SK-N-SH (cell line): ENCODE data around the gene HHIPL1. TPM values are rescaled to one million over a fixed set of nuclear protein-coding genes. Genes with fewer than 3 reads are reported as not detected.

Experiments used
- CTCF ChIA-PET: fragments of 300-600, 350-600 bp; formaldehyde crosslinking; extraction: SDS; loops from one replicate; lab custom pipeline; 2021; lab: Yijun Ruan, JAX
- POLR2A ChIA-PET: fragments of 350-600 bp; sonication (Branson Sonifier 250); formaldehyde crosslinking; extraction: SDS; loops from one replicate; lab custom pipeline; 2020; ENCODE audit warnings: antibody characterized with exemption, inconsistent platforms; lab: Yijun Ruan, JAX
- DNase-seq: peaks from one replicate; pipeline ENCODE4 v3.0.0; 2012
- H2AFZ ChIP-seq: fragments of 200-600 bp; sonication (generic); 2 replicates; pipeline ENCODE4 v1.8.1; 2016; ENCODE audit warnings: antibody characterized with exemption, mild to moderate bottlenecking, low read depth
- H3F3A ChIP-seq: fragments of 200-600 bp; sonication (generic); replicated peaks from 2 replicates; pipeline ENCODE3; 2016; ENCODE audit warnings: antibody characterized with exemption, mild to moderate bottlenecking; ENCODE audit not compliant: insufficient read depth
- H3K27ac ChIP-seq, 2 experiments: fragments of 200-500 bp in 1 of 2; fragments of 200-600 bp in 1 of 2; sonication (Bioruptor generic) in 1 of 2; sonication (generic), shearing (Covaris generic) in 1 of 2; 2 replicates each; pipeline versions ENCODE4 v1.5.1 to v1.6.1; 2014 to 2016; ENCODE audit warnings: low read depth in 2 of 2, inconsistent platforms in 1 of 2, low read length in 1 of 2, mild to moderate bottlenecking in 1 of 2, mixed read lengths in 1 of 2
- H3K27me3 ChIP-seq: fragments of 200-600 bp; sonication (generic), shearing (Covaris generic); 2 replicates; pipeline ENCODE4 v1.6.1; 2016; ENCODE audit warnings: mixed run types; ENCODE audit not compliant: insufficient read depth
- H3K36me3 ChIP-seq, 2 experiments: fragments of 200-500 bp in 1 of 2; fragments of 200-600 bp in 1 of 2; sonication (Bioruptor generic) in 1 of 2; sonication (generic) in 1 of 2; replicated peaks in 1 of 2; 2 replicates each; pipeline versions ENCODE3 to v1.5.1; 2014 to 2016; ENCODE audit warnings: low read length in 1 of 2, mild to moderate bottlenecking in 1 of 2; ENCODE audit not compliant: insufficient read depth in 2 of 2, control insufficient read depth in 1 of 2
- H3K4me1 ChIP-seq, 2 experiments: fragments of 200-500 bp in 1 of 2; fragments of 200-600 bp in 1 of 2; sonication (Bioruptor generic) in 1 of 2; sonication (generic), shearing (Covaris generic) in 1 of 2; 2 replicates each; pipeline versions ENCODE4 v1.5.1 to v1.6.1; 2014 to 2016; ENCODE audit warnings: low read depth in 1 of 2, low read length in 1 of 2, mixed run types in 1 of 2; ENCODE audit not compliant: insufficient read depth in 2 of 2, control insufficient read depth in 1 of 2
- H3K4me2 ChIP-seq: fragments of 200-600 bp; sonication (generic), shearing (Covaris generic); 2 replicates; pipeline ENCODE4 v1.6.1; 2017; ENCODE audit warnings: mixed run types
- H3K4me3 ChIP-seq, 2 experiments: fragments of 200-500 bp in 1 of 2; fragments of 200-600 bp in 1 of 2; sonication (Bioruptor generic) in 1 of 2; sonication (generic), shearing (Covaris generic) in 1 of 2; 2 replicates each; pipeline versions ENCODE4 v1.5.1 to v1.8.1; 2014 to 2016; ENCODE audit warnings: low read depth in 2 of 2, inconsistent platforms in 1 of 2, low read length in 1 of 2, mild to moderate bottlenecking in 1 of 2, mixed read lengths in 1 of 2, moderate library complexity in 1 of 2
- H3K79me2 ChIP-seq: fragments of 200-600 bp; sonication (generic); 2 replicates; pipeline ENCODE4 v1.8.1; 2017; ENCODE audit warnings: mild to moderate bottlenecking; ENCODE audit not compliant: insufficient read depth
- H3K9ac ChIP-seq: fragments of 200-600 bp; sonication (generic); 2 replicates; pipeline ENCODE4 v1.6.1; 2017; ENCODE audit warnings: mixed run types
- H3K9me2 ChIP-seq: fragments of 200-600 bp; sonication (generic); 2 replicates; pipeline ENCODE4 v1.6.1; 2017; ENCODE audit warnings: mixed run types
- H3K9me3 ChIP-seq: fragments of 200-600 bp; sonication (generic); 2 replicates; pipeline ENCODE4 v1.6.1; 2017; ENCODE audit warnings: mixed run types, mild to moderate bottlenecking, moderate library complexity
- H4K20me1 ChIP-seq: fragments of 200-600 bp; sonication (generic); 2 replicates; pipeline ENCODE4 v1.6.1; 2017; ENCODE audit warnings: mild to moderate bottlenecking, mixed run types; ENCODE audit not compliant: insufficient read depth
- EZH2phosphoT487 ChIP-seq: fragments of 200-600 bp; sonication (generic); IDR thresholded peaks from 2 replicates; pipeline ENCODE4 v1.6.1; 2017; ENCODE audit warnings: low read depth, mixed run types, mild to moderate bottlenecking, antibody characterized with exemption, moderate library complexity, borderline replicate concordance
- FOXJ3 ChIP-seq: sonication (generic); formaldehyde crosslinking; IDR thresholded peaks from 2 replicates; pipeline ENCODE4 v1.5.1; 2020; ENCODE audit warnings: mild to moderate bottlenecking, missing genetic modification reagents
- FOXM1 ChIP-seq: IDR thresholded peaks from 2 replicates; pipeline ENCODE4 v1.4.0; 2012; ENCODE audit warnings: low read depth, mild to moderate bottlenecking
- JUND ChIP-seq: IDR thresholded peaks from 2 replicates; pipeline ENCODE4 v1.4.0; 2012
- NFIC ChIP-seq: IDR thresholded peaks from 2 replicates; pipeline ENCODE4 v1.4.0; 2012; ENCODE audit warnings: borderline replicate concordance
- POLR2AphosphoS5 ChIP-seq: IDR thresholded peaks from 2 replicates; pipeline ENCODE4 v1.6.1; 2012; ENCODE audit warnings: low read depth, low read length
- RAD21 ChIP-seq: IDR thresholded peaks from 2 replicates; pipeline ENCODE4 v1.6.1; 2012; ENCODE audit warnings: mild to moderate bottlenecking, low read length
- RXRA ChIP-seq: IDR thresholded peaks from 2 replicates; pipeline ENCODE4 v1.4.0; 2012; ENCODE audit warnings: low read depth, mild to moderate bottlenecking, borderline replicate concordance
- SIN3A ChIP-seq: IDR thresholded peaks from 2 replicates; pipeline ENCODE4 v1.6.1; 2012; ENCODE audit warnings: low read depth, mild to moderate bottlenecking, low read length, moderate library complexity, borderline replicate concordance
- TEAD4 ChIP-seq: IDR thresholded peaks from 2 replicates; pipeline ENCODE4 v1.4.0; 2012; ENCODE audit warnings: mild to moderate bottlenecking, borderline replicate concordance; ENCODE audit not compliant: insufficient read depth
- WGBS: methylation state at CpG from one replicate; pipeline ENCODE4 v1.1.6; 2017; ENCODE audit warnings: low lambda C conversion rate; 5-methylcytosine and 5-hydroxymethylcytosine counted together
- polyA plus RNA-seq, 3 experiments: library from polyadenylated mRNA; depleted of rRNA; stranded (reverse); fragments of >200 nt; gene quantifications; 2 replicates each; pipeline ENCODE4 v1.2.3, GENCODE V29; 2012
- TF ChIP-seq, protein P1 (sequence below): IDR thresholded peaks from 2 replicates; pipeline ENCODE4 v1.4.0; 2012; ENCODE audit warnings: low read depth, borderline replicate concordance
- TF ChIP-seq, protein P2 (sequence below): fragments of 200-600 bp; sonication (generic); IDR thresholded peaks from 2 replicates; pipeline ENCODE4 v1.6.1; 2017; ENCODE audit warnings: antibody characterized with exemption, mild to moderate bottlenecking, moderate library complexity

HHIPL1 gene
- polyA plus RNA-seq, 1 of the 3 experiments (the other 2 are of a cell fraction): 0.02 TPM

DNA sequence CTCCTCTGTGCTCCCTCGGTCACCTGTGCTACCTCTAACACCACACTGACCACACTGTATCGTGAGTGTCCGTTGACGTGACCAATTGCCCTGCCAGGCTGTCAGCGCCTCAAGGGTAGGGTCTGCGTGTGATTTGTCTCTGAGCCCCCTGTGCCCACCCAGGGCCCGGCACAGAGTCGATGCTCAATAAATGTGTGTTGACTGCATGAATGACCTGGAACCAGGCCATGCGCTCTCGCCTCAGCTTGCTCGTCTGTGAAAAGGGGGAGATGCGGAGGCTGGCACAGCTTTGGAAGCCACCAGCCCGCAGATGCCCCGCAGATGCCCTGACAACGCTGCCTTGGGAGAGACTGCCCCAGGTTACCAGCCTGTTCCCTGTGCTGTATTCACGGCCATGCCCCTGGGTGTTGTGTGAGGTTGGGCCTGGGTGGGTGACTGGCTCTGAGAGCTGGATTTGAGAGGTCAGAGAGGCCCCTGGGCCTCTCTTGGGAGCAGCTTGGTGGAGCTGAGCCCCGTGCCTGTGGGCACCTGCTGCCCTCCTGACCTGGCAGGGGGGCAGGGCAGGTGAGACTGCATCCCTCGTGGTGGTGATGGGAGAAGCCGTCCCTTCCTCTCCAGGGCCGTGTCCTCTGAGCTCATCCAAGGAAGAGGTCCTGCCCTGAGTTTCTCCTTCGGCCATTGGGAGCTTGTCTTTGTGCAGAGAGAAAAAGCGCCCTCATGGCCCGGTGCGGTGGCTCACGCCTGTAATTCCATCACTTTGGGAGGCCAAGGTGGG is 82.4 kb downstream of the HHIPL1 start:
- 85% methylated on average over 10 of the region's 25 CpGs for WGBS

DNA sequence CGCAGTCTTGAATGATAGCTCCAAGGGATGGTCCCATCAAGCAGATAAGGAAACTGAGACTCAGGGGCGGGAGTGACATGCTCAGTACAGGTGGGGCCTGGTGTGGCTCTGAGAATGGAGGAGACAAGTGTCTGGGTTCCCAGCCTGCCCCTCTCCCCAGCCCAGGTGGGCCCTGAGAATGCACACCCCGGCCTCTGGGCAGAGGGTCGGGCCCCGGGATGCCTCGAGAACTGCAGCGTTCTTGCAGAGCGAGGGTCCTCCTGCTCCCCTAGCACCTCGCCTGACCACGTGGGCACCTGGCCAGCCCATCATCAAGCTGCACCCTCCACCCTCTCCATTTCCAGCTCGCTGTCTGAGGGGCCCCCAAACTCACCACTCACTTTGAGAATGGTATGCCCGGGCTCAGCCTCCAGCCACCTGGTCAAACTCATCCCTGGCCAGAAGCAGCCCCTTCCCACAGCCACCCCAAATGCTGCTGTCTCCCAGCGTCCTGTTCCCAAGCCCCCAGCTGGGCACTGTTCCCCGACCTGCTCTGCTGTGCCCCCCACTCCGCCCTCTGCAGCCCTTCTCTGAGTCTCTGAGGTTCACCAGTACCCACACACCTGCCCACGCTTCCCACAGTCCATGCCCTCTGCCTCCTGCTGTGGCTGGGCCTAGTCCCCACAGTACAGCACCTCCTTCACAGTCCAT is 83.4 kb downstream of the HHIPL1 start:
- H4K20me1 ChIP-seq: no peaks in the 10 kb centered on the region
- H3K9me3 ChIP-seq: no peaks in the 10 kb centered on the region
- no peaks in the 10 kb centered on the region for H3F3A ChIP-seq
- no peak overlapping the region for H2AFZ ChIP-seq
- no peaks in the 10 kb centered on the region for H3K9me2 ChIP-seq
- H3K4me1 ChIP-seq: peaks cover 0 to 8% of the 10 kb centered on the region in 2 experiments; a peak in 1 of 4 replicates
- H3K27me3 ChIP-seq: no peaks in the 10 kb centered on the region
- no peaks in the 10 kb centered on the region for H3K79me2 ChIP-seq
- POLR2A ChIA-PET: no interaction called here
- DNase-seq: no peak
- no peak overlapping the region for H3K9ac ChIP-seq
- CTCF ChIA-PET: interaction anchor here (0.7 to 11.2 kb wide), 11 partner anchors 10 to 219 kb away, joined by 3 to 136 read pairs (median 6); partner anchors contain the start of gene EML1
- WGBS: 50% methylated on average over 10 of the region's 16 CpGs
- TF ChIP-seq FOXM1 (no peak), POLR2AphosphoS5 (no peak), TEAD4 (no peak), FOXJ3 (no peak), JUND (no peak), NFIC (no peak), SIN3A (no peak), EZH2phosphoT487 (no peak), RXRA (no peak), RAD21 (no peak)
- TF ChIP-seq, protein P1, sequence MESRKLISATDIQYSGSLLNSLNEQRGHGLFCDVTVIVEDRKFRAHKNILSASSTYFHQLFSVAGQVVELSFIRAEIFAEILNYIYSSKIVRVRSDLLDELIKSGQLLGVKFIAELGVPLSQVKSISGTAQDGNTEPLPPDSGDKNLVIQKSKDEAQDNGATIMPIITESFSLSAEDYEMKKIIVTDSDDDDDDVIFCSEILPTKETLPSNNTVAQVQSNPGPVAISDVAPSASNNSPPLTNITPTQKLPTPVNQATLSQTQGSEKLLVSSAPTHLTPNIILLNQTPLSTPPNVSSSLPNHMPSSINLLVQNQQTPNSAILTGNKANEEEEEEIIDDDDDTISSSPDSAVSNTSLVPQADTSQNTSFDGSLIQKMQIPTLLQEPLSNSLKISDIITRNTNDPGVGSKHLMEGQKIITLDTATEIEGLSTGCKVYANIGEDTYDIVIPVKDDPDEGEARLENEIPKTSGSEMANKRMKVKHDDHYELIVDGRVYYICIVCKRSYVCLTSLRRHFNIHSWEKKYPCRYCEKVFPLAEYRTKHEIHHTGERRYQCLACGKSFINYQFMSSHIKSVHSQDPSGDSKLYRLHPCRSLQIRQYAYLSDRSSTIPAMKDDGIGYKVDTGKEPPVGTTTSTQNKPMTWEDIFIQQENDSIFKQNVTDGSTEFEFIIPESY: no peak
- TF ChIP-seq, protein P2, sequence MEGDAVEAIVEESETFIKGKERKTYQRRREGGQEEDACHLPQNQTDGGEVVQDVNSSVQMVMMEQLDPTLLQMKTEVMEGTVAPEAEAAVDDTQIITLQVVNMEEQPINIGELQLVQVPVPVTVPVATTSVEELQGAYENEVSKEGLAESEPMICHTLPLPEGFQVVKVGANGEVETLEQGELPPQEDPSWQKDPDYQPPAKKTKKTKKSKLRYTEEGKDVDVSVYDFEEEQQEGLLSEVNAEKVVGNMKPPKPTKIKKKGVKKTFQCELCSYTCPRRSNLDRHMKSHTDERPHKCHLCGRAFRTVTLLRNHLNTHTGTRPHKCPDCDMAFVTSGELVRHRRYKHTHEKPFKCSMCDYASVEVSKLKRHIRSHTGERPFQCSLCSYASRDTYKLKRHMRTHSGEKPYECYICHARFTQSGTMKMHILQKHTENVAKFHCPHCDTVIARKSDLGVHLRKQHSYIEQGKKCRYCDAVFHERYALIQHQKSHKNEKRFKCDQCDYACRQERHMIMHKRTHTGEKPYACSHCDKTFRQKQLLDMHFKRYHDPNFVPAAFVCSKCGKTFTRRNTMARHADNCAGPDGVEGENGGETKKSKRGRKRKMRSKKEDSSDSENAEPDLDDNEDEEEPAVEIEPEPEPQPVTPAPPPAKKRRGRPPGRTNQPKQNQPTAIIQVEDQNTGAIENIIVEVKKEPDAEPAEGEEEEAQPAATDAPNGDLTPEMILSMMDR: no peak
- no peak overlapping the region for H3K4me3 ChIP-seq
- H3K27ac ChIP-seq: no peak overlapping the region
- no peak overlapping the region for H3K4me2 ChIP-seq
- H3K36me3 ChIP-seq: no peaks in the 10 kb centered on the region

More for the DNA sequence above, 82.4 kb downstream of the HHIPL1 start:
- H3K27me3 ChIP-seq: no peaks in the 10 kb centered on the region
- no peak for TF ChIP-seq RXRA
- TF ChIP-seq, all 33 proteins: peak for 0
- Histone ChIP-seq H3K9me2 (no peaks in the 10 kb centered on the region), H3K9ac (no peak overlapping the region), H3K4me2 (no peak overlapping the region), H3K4me1 (peaks cover 0 to 2% of the 10 kb centered on the region in 2 experiments; a peak in 1 of 4 replicates), H3K79me2 (no peaks in the 10 kb centered on the region), H3K36me3 (no peaks in the 10 kb centered on the region), H3K4me3 (no peak overlapping the region), H3K9me3 (no peaks in the 10 kb centered on the region), H3F3A (no peaks in the 10 kb centered on the region), H3K27ac (no peak overlapping the region), H2AFZ (no peak overlapping the region), H4K20me1 (no peaks in the 10 kb centered on the region)
- ChIA-PET POLR2A (no interaction called here), CTCF (interaction anchor here (0.6 to 11.2 kb wide), 8 partner anchors 9 to 220 kb away, joined by 3 to 136 read pairs (median 4); no protein-coding TSS in a partner anchor)
- no peak for DNase-seq
